HEK293 (cell line): ENCODE data around the gene SEMA3D.

Experiments used
- CTCF ChIP-seq: fragments of 450-650 bp; formaldehyde crosslinking; IDR thresholded peaks from 2 replicates; pipeline ENCODE4 v1.5.1; 2016; ENCODE audit warnings: missing biosample characterization, missing genetic modification characterization
- GLI2 ChIP-seq: fragments of 450-650 bp; formaldehyde crosslinking; IDR thresholded peaks from 2 replicates; pipeline ENCODE4; 2017; ENCODE audit warnings: missing biosample characterization, missing genetic modification characterization, low read depth, borderline replicate concordance
- GLIS1 ChIP-seq: fragments of 450-650 bp; formaldehyde crosslinking; IDR thresholded peaks from 2 replicates; pipeline ENCODE4 v1.5.1; 2016; ENCODE audit warnings: missing biosample characterization, missing genetic modification characterization
- KLF8 ChIP-seq: fragments of 450-650 bp; formaldehyde crosslinking; IDR thresholded peaks from 2 replicates; pipeline ENCODE4 v1.5.1; 2016; ENCODE audit warnings: missing biosample characterization, missing genetic modification characterization
- YY1 ChIP-seq: fragments of 450-650 bp; formaldehyde crosslinking; IDR thresholded peaks from 2 replicates; pipeline ENCODE4 v1.5.1; 2018; ENCODE audit warnings: missing biosample characterization, missing genetic modification characterization
- ZNF138 ChIP-seq: fragments of 450-650 bp; formaldehyde crosslinking; IDR thresholded peaks from 2 replicates; pipeline ENCODE4 v1.5.1; 2016; ENCODE audit warnings: missing biosample characterization, missing genetic modification characterization, borderline replicate concordance
- ZNF23 ChIP-seq: fragments of 450-650 bp; formaldehyde crosslinking; IDR thresholded peaks from 2 replicates; pipeline ENCODE4 v1.5.1; 2016; ENCODE audit warnings: missing biosample characterization, missing genetic modification characterization, borderline replicate concordance
- ZNF292 ChIP-seq: fragments of 450-650 bp; formaldehyde crosslinking; IDR thresholded peaks from 2 replicates; pipeline ENCODE4 v1.5.1; 2016; ENCODE audit warnings: low read depth, missing biosample characterization, missing genetic modification characterization, borderline replicate concordance
- ZNF621 ChIP-seq: fragments of 450-650 bp; formaldehyde crosslinking; IDR thresholded peaks from 2 replicates; pipeline ENCODE4 v1.5.1; 2017; ENCODE audit warnings: missing biosample characterization, missing genetic modification characterization
- ZNF830 ChIP-seq: fragments of 450-650 bp; IDR thresholded peaks from 2 replicates; pipeline ENCODE4 v1.5.0; 2018; ENCODE audit warnings: missing biosample characterization, missing genetic modification characterization, low read depth, mild to moderate bottlenecking, moderate library complexity
- TF ChIP-seq, protein P1 (sequence below): fragments of 450-650 bp; formaldehyde crosslinking; IDR thresholded peaks from 2 replicates; pipeline ENCODE4 v1.5.1; 2016; ENCODE audit warnings: missing biosample characterization, missing genetic modification characterization
- TF ChIP-seq, protein P2 (sequence below): fragments of 450-650 bp; formaldehyde crosslinking; IDR thresholded peaks from 2 replicates; pipeline ENCODE4 v1.5.1; 2016; ENCODE audit warnings: missing biosample characterization, missing genetic modification characterization

DNA sequence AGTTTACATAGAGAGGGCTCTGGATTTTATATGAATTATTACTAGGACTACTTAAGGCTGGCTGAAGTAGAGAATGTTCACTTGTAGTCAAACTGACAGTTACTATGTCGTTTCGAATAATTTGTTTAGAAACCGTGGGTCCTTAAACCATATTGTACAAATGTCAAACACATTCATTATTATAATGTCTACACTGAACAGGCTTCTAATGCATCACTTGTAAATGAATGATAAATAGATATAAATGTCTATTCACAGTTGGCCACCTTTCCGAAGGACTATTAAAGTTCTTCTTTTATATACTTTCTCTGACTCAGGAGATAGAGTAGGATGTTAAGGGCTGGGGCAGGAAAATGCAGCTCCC, 95.3 kb downstream of the SEMA3D start:
- TF ChIP-seq ZNF138 (tag by site-specific recombination): no peak
- TF ChIP-seq, protein P1, sequence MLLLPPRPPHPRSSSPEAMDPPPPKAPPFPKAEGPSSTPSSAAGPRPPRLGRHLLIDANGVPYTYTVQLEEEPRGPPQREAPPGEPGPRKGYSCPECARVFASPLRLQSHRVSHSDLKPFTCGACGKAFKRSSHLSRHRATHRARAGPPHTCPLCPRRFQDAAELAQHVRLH: no peak
- TF ChIP-seq ZNF23: no peak
- no peak for TF ChIP-seq YY1 (tag by site-specific recombination)
- TF ChIP-seq CTCF (tag by site-specific recombination): no peak
- no peak for TF ChIP-seq ZNF621
- TF ChIP-seq KLF8 (tag by site-specific recombination): no peak
- TF ChIP-seq, protein P2, sequence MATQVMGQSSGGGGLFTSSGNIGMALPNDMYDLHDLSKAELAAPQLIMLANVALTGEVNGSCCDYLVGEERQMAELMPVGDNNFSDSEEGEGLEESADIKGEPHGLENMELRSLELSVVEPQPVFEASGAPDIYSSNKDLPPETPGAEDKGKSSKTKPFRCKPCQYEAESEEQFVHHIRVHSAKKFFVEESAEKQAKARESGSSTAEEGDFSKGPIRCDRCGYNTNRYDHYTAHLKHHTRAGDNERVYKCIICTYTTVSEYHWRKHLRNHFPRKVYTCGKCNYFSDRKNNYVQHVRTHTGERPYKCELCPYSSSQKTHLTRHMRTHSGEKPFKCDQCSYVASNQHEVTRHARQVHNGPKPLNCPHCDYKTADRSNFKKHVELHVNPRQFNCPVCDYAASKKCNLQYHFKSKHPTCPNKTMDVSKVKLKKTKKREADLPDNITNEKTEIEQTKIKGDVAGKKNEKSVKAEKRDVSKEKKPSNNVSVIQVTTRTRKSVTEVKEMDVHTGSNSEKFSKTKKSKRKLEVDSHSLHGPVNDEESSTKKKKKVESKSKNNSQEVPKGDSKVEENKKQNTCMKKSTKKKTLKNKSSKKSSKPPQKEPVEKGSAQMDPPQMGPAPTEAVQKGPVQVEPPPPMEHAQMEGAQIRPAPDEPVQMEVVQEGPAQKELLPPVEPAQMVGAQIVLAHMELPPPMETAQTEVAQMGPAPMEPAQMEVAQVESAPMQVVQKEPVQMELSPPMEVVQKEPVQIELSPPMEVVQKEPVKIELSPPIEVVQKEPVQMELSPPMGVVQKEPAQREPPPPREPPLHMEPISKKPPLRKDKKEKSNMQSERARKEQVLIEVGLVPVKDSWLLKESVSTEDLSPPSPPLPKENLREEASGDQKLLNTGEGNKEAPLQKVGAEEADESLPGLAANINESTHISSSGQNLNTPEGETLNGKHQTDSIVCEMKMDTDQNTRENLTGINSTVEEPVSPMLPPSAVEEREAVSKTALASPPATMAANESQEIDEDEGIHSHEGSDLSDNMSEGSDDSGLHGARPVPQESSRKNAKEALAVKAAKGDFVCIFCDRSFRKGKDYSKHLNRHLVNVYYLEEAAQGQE: no peak
- no peak for TF ChIP-seq ZNF292 (tag by site-specific recombination)
- no peak for TF ChIP-seq ZNF830
- TF ChIP-seq GLIS1 (tag by site-specific recombination): no peak
- no peak for TF ChIP-seq GLI2 (tag by site-specific recombination)
